ENCODE data around the gene STX11.

The STX11 gene

DNA sequence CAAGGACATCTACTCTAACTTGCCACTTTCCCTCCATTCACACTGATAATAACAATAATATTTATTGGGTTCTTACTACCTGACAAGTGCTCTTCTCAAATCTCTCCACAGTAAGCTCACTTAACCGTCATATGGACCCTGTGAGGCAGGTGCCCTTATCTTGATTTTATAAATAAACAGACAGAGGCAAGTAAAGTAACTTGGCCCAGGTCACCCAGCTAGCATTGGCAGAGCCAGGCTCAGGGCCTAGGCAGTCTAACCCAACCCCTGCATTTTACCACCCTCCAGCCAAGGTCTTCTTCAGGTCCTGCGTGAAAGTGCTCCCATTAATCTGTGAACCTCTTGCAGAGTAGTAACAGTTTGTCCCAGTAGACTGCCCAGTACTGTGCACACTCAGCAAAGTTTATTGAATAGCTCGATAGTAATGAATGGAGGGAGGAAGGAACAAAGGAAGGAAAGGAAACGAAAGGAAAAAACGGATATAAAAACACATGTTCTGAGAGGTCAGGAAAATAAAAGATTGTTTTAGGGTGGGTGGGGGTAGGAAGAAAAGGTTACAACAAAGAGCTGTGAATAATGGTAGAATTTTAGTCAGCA, 17.0 kb upstream of the STX11 start:
- TF ChIP-seq POLR2A (IDR thresholded peaks at IDR 0.05; ENCODE audit: low read depth, low read length), result no peak
- FAIRE-seq (no peak), DNase-seq (ENCODE audit: insufficient read length, low spot score) (no peak)

DNA sequence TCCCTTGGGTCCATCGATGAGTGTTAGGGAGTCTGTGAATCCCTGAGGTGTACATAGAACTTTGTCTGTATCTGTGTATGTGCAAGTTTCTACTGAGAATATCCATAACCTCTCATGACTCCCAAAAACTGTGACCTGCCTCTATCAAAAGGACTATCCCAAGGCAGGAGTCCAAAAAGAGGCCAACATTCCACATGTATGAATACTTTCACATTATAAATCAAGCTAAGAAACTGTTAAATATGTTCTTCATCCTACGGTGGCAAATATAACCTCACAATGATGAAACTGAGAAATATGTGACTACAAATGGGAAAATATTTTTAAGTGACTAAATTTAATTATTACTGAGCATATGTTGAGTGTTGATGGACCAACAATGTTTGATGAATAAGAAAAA, 16.1 kb upstream of the STX11 start:
- FAIRE-seq (no peak), DNase-seq (ENCODE audit: insufficient read length, low spot score) (no peak)
- no peak for TF ChIP-seq POLR2A (IDR thresholded peaks at IDR 0.05; ENCODE audit: low read depth, low read length)

DNA sequence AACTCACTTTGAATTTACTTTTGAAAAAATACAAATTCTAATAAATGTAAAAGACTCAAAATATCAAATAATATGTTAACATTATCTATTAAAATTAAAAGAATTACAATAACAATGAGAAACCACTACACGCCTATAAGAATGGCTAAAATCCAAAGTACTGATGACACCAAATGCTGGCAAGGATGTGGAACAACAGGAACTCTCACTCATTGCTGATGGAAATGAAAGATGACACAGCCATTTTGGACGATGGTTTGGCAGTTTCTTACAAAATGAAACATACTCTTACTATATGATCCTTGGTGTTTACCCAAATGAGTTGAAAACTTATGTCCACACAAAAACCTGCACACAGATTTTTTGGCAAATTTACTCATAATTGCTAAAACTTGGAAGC, 15.6 kb upstream of the STX11 start:
- no peak for TF ChIP-seq POLR2A (IDR thresholded peaks at IDR 0.05; ENCODE audit: low read depth, low read length)
- FAIRE-seq (no peak), DNase-seq (ENCODE audit: insufficient read length, low spot score) (no peak)

DNA sequence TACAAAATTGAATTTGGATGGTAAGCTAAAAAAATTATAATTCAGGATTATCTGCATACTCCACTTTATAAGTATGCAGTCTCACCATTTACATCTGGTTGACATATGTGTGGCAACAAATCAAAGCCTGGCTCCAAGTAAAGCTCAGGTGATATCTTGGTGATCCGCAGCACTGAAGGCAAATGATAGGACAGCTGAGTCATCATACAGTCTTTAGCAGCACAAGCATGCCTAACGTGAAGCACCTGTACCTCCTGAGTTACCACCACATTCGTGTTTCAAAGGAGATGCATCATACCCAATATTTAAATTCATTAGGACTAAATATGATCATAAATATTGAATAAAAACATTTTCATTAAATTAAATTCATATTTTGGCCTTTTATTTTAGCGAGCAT, 11.8 kb upstream of the STX11 start:
- no peak for DNase-seq (ENCODE audit: insufficient read length, low spot score)
- no peak for TF ChIP-seq POLR2A (IDR thresholded peaks at IDR 0.05; ENCODE audit: low read depth, low read length)
- no peak for FAIRE-seq

DNA sequence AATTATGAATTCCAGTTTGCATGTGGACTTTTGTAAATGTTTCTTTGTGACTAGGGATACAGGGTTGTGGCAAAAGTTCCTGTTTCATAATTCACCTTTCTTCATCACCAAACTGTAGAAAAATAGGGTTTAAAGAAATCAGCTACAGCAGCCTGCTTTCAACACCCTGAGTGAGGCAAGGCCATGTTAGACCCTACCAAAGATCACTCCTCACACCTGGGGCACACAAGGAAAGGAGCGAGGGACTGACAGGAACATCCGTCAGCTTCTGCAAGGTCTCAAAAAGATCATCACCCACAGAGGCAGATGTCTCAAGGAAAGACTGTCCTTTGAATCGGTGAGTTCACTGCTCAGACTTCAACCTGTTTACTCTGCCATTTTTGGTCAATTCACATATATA, 10.5 kb upstream of the STX11 start:
- FAIRE-seq (no peak), DNase-seq (ENCODE audit: insufficient read length, low spot score) (no peak)
- no peak for TF ChIP-seq POLR2A (IDR thresholded peaks at IDR 0.05; ENCODE audit: low read depth, low read length)

DNA sequence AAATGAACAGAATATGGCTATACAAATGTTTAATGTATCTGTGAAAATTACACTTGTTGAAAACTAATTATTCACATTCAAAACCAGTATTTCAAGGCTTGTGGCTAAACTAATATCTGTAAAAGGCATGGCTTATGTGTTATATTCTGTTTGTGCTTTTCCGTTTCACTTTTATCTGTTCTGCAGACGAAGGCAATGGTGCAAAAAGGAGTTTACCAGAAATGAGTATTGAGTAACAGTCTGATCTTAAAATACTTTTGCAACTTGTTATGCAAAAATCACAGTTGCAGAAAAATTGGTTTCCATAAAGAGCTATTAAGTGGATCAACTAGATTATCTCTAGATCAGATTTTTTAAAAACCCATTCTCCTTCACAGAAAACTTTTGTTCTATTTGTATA, 9.4 kb upstream of the STX11 start:
- no peak for FAIRE-seq
- no peak for TF ChIP-seq POLR2A (IDR thresholded peaks at IDR 0.05; ENCODE audit: low read depth, low read length)
- no peak for DNase-seq (ENCODE audit: insufficient read length, low spot score)

DNA sequence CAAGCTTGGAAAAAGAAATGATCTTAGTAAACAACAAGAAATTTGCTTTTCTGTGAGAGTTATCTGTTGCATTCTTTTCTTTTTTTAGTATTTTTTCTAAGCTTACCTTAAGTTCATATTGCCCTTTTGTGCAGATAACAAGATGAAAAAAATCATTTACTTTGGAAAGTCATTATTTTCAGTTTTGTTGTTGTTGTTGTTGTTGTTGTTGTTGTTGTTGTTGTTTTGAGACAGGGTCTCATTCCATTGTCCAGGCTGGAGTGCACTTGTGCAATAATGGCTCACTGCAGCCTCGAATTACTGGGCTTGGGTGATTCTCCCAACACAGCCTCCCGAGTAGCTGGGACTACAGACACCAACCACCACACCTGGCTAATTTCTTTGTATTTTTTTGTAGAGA, 8.8 kb upstream of the STX11 start:
- DNase-seq (ENCODE audit: insufficient read length, low spot score) (no peak), FAIRE-seq (no peak)
- TF ChIP-seq POLR2A (IDR thresholded peaks at IDR 0.05; ENCODE audit: low read depth, low read length), result no peak

DNA sequence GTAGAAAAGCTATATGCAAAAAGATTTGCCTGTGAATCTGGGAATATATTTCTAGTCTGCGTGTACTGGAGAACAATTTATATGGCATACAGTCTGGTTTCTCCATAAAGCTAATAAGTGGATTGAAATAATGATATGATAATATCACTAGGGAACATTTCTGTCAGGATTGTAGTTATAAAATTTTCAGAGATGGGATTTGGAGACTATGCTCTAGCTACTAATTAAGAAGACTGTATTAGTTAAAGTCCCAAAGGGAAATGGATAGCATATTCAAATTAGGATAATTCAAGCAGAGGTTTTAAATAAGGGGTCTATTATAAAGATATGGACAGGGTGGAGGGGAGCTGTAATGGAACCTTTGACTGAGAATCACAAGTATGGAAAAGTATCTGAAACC, 7.2 kb upstream of the STX11 start:
- TF ChIP-seq POLR2A (IDR thresholded peaks at IDR 0.05; ENCODE audit: low read depth, low read length), result no peak
- FAIRE-seq (no peak), DNase-seq (ENCODE audit: insufficient read length, low spot score) (no peak)

DNA sequence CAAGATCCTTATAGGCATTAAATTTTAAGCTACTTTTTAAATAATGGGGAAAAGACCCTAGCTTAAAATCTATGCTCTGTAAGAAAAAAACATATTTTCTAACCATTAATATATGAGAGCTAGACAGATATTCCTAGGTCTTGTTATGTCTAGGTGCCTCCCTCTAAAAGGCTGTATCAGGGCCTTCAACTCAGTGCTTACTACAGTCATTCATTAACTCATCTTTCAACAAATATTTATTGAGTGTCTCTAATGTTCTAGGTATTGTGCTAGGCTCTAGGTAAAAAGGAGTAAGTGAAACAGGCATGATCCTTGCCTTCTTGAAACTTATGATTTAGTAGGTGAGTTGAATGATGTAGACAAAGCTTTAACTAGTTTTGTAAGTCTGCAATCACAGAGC, 6.4 kb upstream of the STX11 start:
- FAIRE-seq (no peak), DNase-seq (ENCODE audit: insufficient read length, low spot score) (no peak)
- TF ChIP-seq POLR2A (IDR thresholded peaks at IDR 0.05; ENCODE audit: low read depth, low read length), result no peak

DNA sequence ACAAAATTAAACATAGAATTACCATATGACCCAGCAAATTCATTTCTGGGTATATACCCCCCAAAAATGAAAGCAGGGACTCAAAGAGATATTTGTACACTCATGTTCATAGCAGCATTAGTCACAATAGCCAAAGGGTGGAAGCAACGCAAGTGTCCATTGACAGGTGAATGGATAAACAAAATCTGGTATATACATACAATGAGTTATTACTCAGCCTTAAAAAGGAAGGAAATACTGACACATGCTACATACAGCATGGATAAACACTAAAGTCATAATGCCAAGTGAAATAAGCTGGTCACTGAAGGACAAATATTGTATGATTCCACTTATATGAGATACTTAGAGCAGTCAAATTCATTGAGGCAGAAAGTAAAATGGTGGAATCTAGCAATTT, 5.3 kb upstream of the STX11 start:
- TF ChIP-seq POLR2A (IDR thresholded peaks at IDR 0.05; ENCODE audit: low read depth, low read length), result no peak
- FAIRE-seq, result no peak
- DNase-seq (ENCODE audit: insufficient read length, low spot score), result no peak

DNA sequence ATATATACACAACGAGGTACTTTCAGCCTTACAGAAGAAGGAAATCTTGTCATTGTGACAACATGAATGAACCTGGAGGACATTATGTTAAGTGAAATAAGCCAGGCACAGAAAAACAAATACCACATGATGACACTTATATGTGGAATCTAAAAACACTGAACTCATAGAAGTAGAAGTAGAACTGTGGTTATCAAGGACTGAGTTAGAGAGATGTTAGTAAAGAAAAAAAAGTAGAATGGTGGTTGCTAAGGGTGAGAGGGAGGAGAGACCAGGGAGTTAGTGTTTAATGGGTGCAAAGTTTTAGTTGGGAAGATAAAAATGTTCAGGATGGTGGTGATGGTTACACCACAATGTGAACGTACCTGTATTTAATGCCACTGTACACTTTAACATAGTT, 4.8 kb upstream of the STX11 start:
- no peak for FAIRE-seq

DNA sequence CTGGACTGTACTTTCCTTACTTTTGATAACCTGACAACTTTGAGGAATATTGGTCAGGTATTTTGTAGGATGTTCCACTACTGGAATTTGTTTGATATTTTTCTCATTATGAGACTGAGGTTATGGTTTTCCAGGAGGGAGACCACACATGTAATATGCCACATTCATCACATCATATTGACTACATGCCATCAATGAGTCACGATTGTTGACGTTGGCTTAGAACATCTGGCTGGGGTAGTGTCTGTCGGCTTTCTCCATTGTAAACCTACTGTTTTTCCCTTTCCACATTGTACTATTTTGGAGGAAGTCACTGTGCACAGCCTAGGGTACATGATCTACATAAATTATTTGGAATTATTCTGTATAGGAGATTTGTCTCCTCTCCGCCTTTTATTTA, 1.4 kb upstream of the STX11 start:
- FAIRE-seq (no peak), DNase-seq (ENCODE audit: insufficient read length, low spot score) (no peak)
- TF ChIP-seq POLR2A (IDR thresholded peaks at IDR 0.05; ENCODE audit: low read depth, low read length), result no peak

More for the DNA sequence above, 4.8 kb upstream of the STX11 start:
- no peak for DNase-seq (ENCODE audit: insufficient read length, low spot score)
- TF ChIP-seq POLR2A (IDR thresholded peaks at IDR 0.05; ENCODE audit: low read depth, low read length), result no peak

DNA sequence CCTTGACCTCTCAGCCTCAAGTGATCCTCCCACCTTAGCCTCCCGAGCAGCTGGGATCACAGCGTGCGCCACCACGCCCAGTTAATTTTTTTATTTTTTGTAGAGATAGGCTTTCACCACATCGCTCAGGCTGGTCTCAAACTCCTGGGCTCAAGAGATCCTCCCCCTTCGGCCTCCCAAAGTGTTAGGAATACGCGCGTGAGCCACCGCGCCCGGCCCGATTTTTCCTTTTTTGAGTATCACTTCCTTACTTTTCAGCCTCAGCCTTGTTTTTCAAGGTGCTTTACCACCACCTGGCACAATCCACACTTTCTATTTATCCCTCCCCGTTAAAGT, 791 bp upstream of the STX11 start:
- FAIRE-seq (no peak), DNase-seq (ENCODE audit: insufficient read length, low spot score) (no peak)
- TF ChIP-seq POLR2A (IDR thresholded peaks at IDR 0.05; ENCODE audit: low read depth, low read length), result no peak

DNA sequence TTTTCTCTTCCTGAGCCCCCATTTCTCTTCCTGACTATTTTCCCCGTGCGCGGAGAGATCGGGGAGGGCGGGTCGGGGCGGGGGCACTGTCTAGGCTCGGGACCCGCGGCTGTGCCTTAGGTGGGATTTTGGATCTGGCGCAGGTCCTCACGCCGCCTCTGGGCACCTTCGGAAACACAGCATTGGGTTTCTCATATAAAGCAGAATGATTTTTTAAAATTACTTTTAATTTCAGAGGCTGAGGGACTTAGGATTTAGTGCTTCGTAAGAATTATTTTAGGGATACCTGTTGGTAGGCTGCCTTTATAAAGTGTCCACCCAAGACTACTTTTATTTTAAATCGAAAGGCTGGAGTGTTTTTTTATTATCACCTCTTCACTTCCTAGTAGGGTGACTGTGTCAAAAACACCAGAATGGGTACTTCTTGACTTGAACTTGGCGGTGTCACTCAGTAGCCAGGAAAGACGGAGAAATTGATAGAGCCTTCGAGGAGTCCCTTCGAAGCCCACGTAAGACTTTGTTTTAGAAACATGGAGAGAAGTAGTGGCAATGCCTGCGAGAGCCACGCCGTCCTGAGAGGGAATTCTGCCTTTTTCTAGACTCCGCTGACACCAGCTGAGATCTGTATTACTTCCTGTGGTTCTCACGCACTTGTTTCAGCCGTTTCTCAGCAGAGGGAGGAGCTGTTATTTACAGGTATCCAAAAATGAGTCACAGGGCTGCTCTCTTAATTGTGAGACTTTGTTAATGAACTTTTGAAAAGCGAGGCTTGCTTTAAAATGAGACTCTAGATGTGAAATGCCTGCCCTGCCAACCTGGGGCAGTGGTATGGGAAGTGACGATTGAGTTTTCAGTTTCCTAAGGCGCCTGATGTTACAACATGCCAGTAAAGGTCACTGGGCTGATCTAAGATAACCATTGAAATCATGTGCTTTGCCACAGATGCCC, 667 bp downstream of the STX11 start:
- DNase-seq (ENCODE audit: insufficient read length, low spot score) (no peak), FAIRE-seq (no peak)
- TF ChIP-seq POLR2A (IDR thresholded peaks at IDR 0.05; ENCODE audit: low read depth, low read length), result no peak

DNA sequence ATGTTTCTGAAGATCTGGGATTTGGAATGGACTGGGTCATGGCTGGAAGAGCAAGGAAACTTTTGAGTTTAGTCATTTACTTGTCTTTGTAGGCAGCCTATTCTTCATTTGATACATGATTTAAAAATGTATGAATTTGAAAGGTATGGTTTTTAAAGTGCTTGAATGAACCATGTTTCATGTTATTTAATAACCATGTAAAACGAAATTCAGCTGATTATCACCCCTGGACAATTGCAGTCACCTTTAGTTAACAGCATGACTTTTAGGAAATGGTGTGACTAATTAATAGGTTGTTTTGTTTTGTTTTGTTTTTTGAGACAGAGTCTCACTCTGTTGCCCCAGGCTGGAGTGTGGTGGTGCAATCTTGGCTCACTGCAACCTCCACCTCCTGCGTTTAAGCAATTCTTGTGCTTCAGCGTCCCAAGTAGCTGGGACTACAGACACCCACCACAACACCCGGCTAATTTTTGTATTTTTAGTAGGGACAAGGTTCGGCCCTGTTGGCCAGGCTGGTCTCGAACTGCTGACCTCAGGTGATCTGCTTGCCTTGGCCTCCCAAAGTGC, 2.1 kb downstream of the STX11 start:
- FAIRE-seq, result no peak
- TF ChIP-seq POLR2A (IDR thresholded peaks at IDR 0.05; ENCODE audit: low read depth, low read length), result no peak
- DNase-seq (ENCODE audit: insufficient read length, low spot score), result no peak
